HL-60 (cell line): ENCODE data around the gene NLK.
"Not testable (repeated sequence)": the region's sequence is repeated elsewhere in the genome, so short reads cannot be mapped to it uniquely, and the experiment has no call there.

Experiments
- DNase-seq, 2 experiments: peaks; one replicate each; pipeline ENCODE4 v3.0.0-alpha.2; 2010 to 2020; ENCODE audit warnings: low read depth in 1 of 2, low spot score in 1 of 2
- H3K27ac ChIP-seq: fragments of 250-450 bp; sonication (Bioruptor Pico); replicated peaks from 2 replicates; pipeline ENCODE4 v1.5.1; 2020; ENCODE audit warnings: mild to moderate bottlenecking, moderate library complexity
- H3K27me3 ChIP-seq: fragments of 250-450 bp; sonication (Bioruptor Pico); 2 replicates; pipeline ENCODE4 v1.5.1; 2021; ENCODE audit warnings: mild to moderate bottlenecking, moderate library complexity; ENCODE audit not compliant: insufficient read depth, poor library complexity, severe bottlenecking
- H3K4me3 ChIP-seq: replicated peaks from 2 replicates; pipeline ENCODE4 v1.5.1; 2011; ENCODE audit warnings: mild to moderate bottlenecking, control low read depth, low read length; ENCODE audit not compliant: insufficient read depth
- CTCF ChIP-seq: IDR thresholded peaks from one replicate; pipeline ENCODE4 v1.5.1; 2011; ENCODE audit warnings: low read length, control low read depth, inconsistent platforms; ENCODE audit not compliant: insufficient read depth
- GABPA ChIP-seq: IDR thresholded peaks from 2 replicates; pipeline ENCODE4 v1.6.1; 2012; ENCODE audit warnings: low read depth
- POLR2AphosphoS5 ChIP-seq: IDR thresholded peaks from 2 replicates; pipeline ENCODE4 v1.6.1; 2012; ENCODE audit warnings: low read depth
- SPI1 ChIP-seq: IDR thresholded peaks from 2 replicates; pipeline ENCODE4 v1.6.1; 2012; ENCODE audit warnings: low read depth, mild to moderate bottlenecking, borderline replicate concordance
- TF ChIP-seq, protein P1 (sequence below): IDR thresholded peaks from 2 replicates; pipeline ENCODE4 v1.6.1; 2012; ENCODE audit warnings: low read depth; ENCODE audit not compliant: insufficient replicate concordance

The NLK gene

DNA sequence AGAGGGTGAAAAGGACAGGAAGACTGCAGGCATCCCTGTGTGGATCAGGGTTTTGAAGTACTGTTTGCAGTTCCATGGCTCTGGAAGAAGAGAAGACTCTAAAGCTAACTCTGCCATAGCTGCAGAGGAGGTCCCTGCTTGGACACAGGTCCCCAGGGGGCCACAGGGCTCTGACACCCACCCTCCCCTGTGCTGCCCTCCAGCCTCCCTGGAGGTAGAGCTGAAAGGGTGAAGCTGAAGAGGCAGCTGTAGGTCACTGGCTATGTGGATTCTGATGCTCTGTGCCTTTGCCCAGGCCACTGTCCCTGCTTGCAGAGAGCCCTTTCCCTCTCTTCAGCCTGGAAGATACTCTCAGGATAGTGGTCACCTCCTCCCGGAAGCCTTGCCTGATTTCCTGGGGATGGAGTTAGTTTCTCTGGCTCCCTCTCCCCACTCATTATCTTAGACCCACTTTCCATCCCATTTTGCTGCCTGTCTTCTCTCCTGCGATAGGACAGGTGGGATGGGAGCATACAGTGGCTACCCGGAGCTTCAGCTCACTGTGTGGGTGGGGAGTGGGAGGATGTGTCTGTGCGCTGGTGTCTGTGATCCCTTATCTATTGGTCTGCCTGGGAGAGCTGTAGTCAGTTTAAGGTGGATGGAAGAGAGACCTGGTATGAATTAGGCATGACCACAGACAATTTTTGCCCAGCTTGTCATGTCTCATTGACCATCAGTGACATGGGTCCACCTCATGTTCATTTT is 186.7 kb downstream of the NLK start:
- Histone ChIP-seq H3K4me3 (no peak overlapping the region), H3K27me3 (peaks cover 39% of the 10 kb centered on the region), H3K27ac (no peak overlapping the region)
- no peak for TF ChIP-seq POLR2AphosphoS5
- TF ChIP-seq CTCF: no peak
- TF ChIP-seq, protein P1, sequence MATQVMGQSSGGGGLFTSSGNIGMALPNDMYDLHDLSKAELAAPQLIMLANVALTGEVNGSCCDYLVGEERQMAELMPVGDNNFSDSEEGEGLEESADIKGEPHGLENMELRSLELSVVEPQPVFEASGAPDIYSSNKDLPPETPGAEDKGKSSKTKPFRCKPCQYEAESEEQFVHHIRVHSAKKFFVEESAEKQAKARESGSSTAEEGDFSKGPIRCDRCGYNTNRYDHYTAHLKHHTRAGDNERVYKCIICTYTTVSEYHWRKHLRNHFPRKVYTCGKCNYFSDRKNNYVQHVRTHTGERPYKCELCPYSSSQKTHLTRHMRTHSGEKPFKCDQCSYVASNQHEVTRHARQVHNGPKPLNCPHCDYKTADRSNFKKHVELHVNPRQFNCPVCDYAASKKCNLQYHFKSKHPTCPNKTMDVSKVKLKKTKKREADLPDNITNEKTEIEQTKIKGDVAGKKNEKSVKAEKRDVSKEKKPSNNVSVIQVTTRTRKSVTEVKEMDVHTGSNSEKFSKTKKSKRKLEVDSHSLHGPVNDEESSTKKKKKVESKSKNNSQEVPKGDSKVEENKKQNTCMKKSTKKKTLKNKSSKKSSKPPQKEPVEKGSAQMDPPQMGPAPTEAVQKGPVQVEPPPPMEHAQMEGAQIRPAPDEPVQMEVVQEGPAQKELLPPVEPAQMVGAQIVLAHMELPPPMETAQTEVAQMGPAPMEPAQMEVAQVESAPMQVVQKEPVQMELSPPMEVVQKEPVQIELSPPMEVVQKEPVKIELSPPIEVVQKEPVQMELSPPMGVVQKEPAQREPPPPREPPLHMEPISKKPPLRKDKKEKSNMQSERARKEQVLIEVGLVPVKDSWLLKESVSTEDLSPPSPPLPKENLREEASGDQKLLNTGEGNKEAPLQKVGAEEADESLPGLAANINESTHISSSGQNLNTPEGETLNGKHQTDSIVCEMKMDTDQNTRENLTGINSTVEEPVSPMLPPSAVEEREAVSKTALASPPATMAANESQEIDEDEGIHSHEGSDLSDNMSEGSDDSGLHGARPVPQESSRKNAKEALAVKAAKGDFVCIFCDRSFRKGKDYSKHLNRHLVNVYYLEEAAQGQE: no peak
- TF ChIP-seq GABPA: no peak
- no peak for TF ChIP-seq SPI1
- DNase-seq: no peak

DNA sequence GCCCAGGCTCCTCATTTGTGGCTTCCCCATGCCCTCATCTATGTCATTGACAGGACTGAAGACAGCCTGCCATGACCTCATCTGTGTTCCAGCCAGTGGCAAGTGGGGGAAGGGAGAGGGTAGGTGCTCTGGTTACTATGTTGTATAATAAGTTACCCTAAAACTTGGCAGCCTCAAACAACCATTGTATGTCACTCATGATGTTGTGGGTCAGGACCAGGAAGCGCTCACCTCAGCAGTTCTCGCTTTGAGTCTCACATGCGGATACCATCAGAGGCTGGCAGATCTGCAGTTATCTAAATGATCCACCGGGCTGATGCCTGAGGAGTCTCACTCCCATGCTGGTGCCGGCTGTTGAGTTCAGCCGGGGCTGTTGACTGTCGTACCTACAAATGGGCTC is 187.5 kb downstream of the NLK start:
- Histone ChIP-seq H3K27me3 (peaks cover 39% of the 10 kb centered on the region), H3K4me3 (no peak overlapping the region), H3K27ac (no peak overlapping the region)
- DNase-seq: no peak
- no peak for TF ChIP-seq GABPA
- TF ChIP-seq POLR2AphosphoS5: no peak

DNA sequence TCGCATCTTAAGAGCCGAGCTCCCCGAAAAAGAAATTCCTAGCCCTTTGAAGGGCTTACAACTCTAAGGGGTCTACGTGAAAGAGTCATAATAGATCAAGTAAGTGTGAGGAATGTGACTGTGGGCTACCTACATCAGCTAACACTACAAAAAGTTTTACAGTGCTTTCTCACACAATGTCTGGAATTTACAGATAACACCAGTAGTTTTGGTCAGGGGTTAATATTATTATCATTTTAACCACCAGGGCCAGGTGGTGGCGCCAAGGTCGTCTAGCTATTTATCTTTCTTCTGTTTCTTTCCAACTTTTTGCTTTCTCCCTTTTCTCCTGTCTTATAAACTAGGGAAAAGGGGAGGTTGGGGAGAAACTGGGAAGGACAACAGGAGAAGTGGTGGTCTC is 188.1 kb downstream of the NLK start:
- H3K4me3 ChIP-seq, DNase-seq, H3K27ac ChIP-seq: not testable (repeated sequence)
- H3K27me3 ChIP-seq: peaks cover 39% of the 10 kb centered on the region

DNA sequence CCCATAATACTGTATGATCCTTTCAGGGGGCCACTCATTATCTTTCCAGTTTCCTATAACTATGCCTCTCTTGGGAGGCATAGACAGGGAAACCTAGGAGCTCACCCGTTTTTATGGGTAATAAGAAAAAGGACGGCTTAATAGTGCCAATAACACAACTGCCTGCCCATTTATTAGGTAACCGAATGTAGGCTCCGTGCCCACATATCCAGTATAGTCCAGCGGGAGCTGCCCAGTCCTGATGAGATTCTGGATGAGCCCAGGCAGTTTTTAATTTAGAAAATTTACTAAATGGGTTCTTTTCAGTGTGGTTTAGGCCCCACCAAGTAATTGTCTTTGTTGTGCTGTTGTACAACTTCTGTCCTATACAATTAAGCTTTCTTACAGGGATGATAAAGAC is 189.1 kb downstream of the NLK start:
- DNase-seq, H3K27ac ChIP-seq, H3K4me3 ChIP-seq: not testable (repeated sequence)
- peaks cover 35% of the 10 kb centered on the region for H3K27me3 ChIP-seq

DNA sequence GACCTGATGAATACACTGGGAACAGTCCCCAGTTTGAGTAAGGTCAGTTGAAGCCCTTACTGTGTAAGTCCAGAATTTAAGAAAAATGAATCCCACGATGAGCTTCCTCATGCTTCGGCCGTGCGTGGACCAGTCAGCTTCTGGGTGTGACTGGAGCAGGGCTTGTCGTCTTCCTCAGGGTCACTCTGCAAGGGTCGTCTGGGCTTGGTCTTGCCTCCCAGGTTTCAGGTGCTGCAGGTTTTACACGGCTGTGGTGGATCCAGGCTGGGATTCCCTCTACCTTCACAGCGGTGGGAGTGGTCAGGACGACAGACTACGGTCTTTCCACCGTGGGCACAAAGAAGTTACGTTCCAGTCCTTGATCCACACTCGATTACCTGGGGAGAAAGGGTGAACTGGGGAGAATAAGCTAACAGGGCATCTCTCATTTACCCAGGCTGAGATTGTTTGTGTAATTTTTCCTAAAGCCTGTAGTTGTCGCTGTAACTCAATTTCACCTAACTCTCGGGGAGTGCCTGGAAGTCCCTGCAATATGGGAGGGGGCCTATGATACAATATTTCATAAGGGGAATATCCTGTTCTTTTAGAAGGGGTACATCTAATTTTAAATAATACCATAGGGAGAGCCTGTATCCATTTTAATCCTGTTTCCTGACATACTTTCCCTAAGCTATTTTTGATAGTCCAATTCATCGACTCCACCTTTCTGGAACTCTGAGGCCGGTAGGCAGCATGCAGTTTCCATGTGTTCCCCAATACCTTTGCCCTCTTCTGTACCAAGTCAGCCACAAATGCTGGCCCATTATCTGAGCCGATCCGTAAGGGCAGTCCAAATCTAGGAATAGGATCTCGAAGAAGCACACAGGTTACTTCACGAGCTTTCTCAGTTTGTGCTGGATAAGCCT is 190.7 kb downstream of the NLK start:
- not testable (repeated sequence) for H3K27ac ChIP-seq, H3K4me3 ChIP-seq, DNase-seq
- H3K27me3 ChIP-seq: peaks cover 21% of the 10 kb centered on the region

- not testable (repeated sequence) for H3K4me3 ChIP-seq, DNase-seq, H3K27ac ChIP-seq
- H3K27me3 ChIP-seq: peaks cover 16% of the 10 kb centered on the region
These were observed 191.7 kb downstream of the NLK start for GRCh38 chr17:28233872-28234856.

DNA sequence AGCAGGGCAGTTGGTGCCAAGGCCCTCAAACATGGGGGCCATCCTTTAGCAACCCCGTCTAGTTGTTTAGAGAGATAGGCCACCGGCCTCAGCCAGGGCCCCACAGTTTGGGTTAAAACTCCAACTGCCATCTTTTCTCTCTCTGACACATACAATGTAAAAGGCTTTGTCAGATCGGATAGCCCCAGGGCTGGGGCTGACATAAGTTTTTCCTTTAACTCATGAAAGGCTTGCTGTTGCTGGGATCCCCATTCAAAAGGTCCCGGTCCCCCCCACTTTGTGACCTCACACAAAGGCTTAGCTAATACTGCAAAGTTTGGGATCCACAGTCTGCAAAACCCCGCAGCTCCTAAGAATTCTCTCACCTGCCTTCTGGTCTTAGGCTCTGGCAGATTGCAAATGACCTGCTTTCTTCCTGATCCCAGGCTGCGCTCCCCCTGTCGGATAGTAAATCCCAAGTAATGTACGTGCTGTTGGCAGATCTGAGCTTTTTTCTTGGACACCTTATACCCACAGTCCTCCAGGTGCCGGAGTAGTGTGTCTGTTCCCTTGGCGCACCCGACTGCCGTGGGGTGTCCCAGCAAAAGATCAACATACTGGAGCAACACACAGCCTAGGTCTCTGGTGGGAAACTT is 192.7 kb downstream of the NLK start:
- not testable (repeated sequence) for H3K27me3 ChIP-seq, H3K4me3 ChIP-seq, DNase-seq, H3K27ac ChIP-seq

DNA sequence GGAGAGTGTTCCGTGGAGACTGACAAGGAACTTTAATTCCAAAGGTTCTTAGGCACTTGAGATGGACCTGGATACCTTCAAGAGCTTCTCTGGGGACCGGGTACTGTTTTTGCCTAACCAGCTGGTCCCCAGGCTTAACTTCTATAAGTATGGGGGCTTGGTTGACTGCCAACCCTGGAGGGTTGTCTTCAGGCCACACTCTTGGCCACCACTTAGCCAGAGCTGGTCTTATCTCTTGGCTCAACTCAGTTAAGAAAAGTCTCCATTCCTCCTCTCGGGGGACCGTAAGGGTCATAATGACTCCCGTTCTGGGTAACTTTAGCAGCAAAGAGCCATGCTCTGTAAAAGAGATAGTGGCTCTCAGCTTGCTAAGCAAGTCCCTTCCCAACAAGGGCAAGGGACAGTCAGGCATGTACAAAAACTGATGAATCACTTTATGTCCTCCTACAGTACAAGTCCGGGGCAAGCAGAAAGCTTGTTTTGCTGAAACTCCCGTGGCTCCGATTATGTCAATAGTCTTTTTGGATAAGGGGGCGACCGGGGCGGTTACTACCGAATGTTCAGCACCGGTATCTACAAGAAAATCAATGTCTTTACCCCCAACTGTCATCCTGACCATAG is 193.7 kb downstream of the NLK start:
- not testable (repeated sequence) for H3K27me3 ChIP-seq, H3K27ac ChIP-seq, H3K4me3 ChIP-seq, DNase-seq

GRCh38 chr17:28238547-28239270 is 196.2 kb downstream of the NLK start:
- H3K27ac ChIP-seq, DNase-seq, H3K27me3 ChIP-seq, H3K4me3 ChIP-seq: not testable (repeated sequence)
